Peyer's patch (tissue), 4 donors: ENCODE data around the gene AGBL5. TPM values are rescaled to one million over a fixed set of nuclear protein-coding genes. Genes with fewer than 3 reads are reported as not detected.

Experiments
- DNase-seq, 3 donors: peaks; one replicate each; pipeline ENCODE4 v3.0.0-alpha.2; 2017 to 2019
- H3K27ac ChIP-seq, 4 donors: fragments of 200-600 bp; sonication (generic); one replicate each; pipeline ENCODE4 v1.5.1; 2016 to 2019
- H3K27me3 ChIP-seq, 2 donors: fragments of 200-600 bp; sonication (generic); one replicate each; pipeline ENCODE4 v1.5.1; 2019
- H3K36me3 ChIP-seq, 3 donors: fragments of 200-600 bp; sonication (generic); one replicate each; pipeline ENCODE4 v1.5.1; 2016 to 2019
- H3K4me1 ChIP-seq, 4 donors: fragments of 200-600 bp; sonication (generic); one replicate each; pipeline ENCODE4 v1.5.1; 2016 to 2019
- H3K4me3 ChIP-seq, 4 donors: fragments of 200-600 bp; sonication (generic); 1 replicate in 3 of 4; 2 replicates in 1 of 4; pipeline ENCODE4 v1.5.1; 2016 to 2019; ENCODE audit warnings: mild to moderate bottlenecking in 1 of 4
- H3K9me3 ChIP-seq, 4 donors: fragments of 200-600 bp; sonication (generic); one replicate each; pipeline ENCODE4 v1.5.1; 2016 to 2019; ENCODE audit warnings: mild to moderate bottlenecking in 1 of 4
- POLR2A ChIP-seq, 2 donors: fragments of 450-650 bp; IDR thresholded peaks; one replicate each; pipeline ENCODE4 v1.5.1; 2017; ENCODE audit warnings: antibody characterized with exemption in 2 of 2, mild to moderate bottlenecking in 2 of 2, moderate library complexity in 2 of 2
- total RNA-seq, 4 donors: library from RNA; depleted of rRNA; stranded (reverse); fragments of >200 nt; gene quantifications; one replicate each; pipeline ENCODE4 v1.1.0, GENCODE V29; 2016
- TF ChIP-seq, protein P1 (sequence below), 6 experiments: fragments of 450-650 bp in 4 of 6; fragments of 200-600 bp in 2 of 6; sonication (generic) in 1 of 6; IDR thresholded peaks; one replicate each; pipeline ENCODE4 v1.5.1; 2017 to 2019; ENCODE audit warnings: antibody characterized with exemption in 6 of 6, mild to moderate bottlenecking in 3 of 6, moderate library complexity in 1 of 6

The AGBL5 gene
- total RNA-seq, 4 donors from 2014 or later = 7.5 to 18.2 (median 12.3) TPM

DNA sequence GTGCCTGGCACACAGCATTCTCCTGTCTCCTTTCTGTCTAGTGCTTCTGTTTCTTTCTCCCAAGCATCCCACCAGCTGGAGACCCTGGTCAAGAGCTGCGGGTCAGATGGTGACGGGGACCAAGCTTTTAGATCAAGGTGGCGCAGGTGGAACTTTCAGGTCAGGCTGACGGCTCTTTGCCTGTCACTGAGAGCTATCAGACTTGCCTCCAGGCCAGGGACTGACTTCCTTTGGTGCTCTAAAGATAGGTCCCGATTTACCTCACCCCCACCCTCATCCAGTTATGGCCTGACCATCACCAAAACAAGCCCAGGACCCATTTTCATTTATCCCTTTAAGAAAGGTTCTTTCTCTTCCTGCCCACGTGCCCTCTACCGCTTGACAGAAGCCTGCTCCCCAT lies 25.8 kb downstream of the AGBL5 start:
- Histone ChIP-seq H3K9me3 (no peaks in the 10 kb centered on the region), H3K27me3 (no peaks in the 10 kb centered on the region), H3K27ac (peak overlapping the region in 3 of 4 donors; percentile 10 to 90 (median 31)), H3K4me1 (peaks cover 3 to 54% (median 13%) of the 10 kb centered on the region in 4 donors), H3K4me3 (no peak overlapping the region), H3K36me3 (no peaks in the 10 kb centered on the region)
- TF ChIP-seq POLR2A (IDR thresholded peaks at IDR 0.05) = no peak
- TF ChIP-seq, protein P1, sequence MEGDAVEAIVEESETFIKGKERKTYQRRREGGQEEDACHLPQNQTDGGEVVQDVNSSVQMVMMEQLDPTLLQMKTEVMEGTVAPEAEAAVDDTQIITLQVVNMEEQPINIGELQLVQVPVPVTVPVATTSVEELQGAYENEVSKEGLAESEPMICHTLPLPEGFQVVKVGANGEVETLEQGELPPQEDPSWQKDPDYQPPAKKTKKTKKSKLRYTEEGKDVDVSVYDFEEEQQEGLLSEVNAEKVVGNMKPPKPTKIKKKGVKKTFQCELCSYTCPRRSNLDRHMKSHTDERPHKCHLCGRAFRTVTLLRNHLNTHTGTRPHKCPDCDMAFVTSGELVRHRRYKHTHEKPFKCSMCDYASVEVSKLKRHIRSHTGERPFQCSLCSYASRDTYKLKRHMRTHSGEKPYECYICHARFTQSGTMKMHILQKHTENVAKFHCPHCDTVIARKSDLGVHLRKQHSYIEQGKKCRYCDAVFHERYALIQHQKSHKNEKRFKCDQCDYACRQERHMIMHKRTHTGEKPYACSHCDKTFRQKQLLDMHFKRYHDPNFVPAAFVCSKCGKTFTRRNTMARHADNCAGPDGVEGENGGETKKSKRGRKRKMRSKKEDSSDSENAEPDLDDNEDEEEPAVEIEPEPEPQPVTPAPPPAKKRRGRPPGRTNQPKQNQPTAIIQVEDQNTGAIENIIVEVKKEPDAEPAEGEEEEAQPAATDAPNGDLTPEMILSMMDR (IDR thresholded peaks at IDR 0.05) = no peak
- no peak for DNase-seq

DNA sequence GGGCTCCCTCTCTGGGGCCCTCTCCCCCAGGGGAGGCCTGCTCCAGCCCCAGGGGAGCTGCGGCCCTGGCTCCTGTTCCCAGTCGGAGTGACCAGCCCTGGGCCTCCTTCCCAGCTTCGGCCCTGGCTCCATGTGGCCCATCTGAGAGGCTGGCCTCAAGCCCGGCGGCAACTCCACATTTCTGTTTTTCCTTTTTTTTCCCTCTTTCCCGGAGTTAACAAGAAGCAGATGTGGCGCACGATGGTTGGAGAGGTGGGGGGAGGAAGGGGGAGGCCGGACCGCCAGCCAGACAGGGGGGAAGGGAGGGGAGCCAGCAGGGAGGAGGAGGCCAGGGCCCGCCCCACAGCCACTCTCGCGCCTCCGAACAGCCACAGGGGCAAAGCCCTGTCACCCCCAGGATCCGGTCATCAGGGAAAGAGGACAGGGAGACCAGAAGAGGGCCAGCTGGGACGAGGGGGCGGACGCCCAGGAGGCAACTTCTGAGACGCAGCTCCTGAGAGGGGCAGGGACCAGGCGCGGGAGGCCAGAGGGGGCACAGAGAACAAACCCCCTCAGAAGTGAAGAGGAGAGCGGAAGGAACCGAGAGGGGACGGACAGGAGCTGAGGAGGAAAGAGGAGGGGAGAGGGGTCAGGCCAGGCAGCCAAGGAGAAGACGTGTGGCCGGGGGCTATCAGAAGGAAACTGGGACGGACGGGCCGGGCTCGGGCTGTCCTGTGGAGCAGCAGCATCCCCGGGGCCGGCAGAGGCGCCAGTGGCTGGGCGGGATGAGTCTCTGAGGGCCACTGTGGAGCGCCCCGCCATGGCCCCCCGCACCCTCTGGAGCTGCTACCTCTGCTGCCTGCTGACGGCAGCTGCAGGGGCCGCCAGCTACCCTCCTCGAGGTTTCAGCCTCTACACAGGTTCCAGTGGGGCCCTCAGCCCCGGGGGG lies 27.1 kb downstream of the AGBL5 start, which contains the start of gene EMILIN1:
Gene EMILIN1 (plus strand): TSS at position 349 of the 928 bp plus-strand sequence. CDS start 451 bp downstream, at position 800.
- Histone ChIP-seq H3K27me3 (no peaks in the 10 kb centered on the region), H3K27ac (peak within 1 kb of the TSS; percentile 72 to 90 (median 86)), H3K36me3 (no peaks in the 10 kb centered on the region), H3K4me3 (peak within 1 kb of the TSS; percentile 28 to 55 (median 42)), H3K4me1 (peaks cover 3 to 64% (median 13%) of the 10 kb centered on the region in 4 donors), H3K9me3 (no peaks in the 10 kb centered on the region)
- peak in 1 of 3 donors; percentile 75 for DNase-seq
- TF ChIP-seq POLR2A (IDR thresholded peaks at IDR 0.05) = no peak
- TF ChIP-seq, protein P1 (IDR thresholded peaks at IDR 0.05) = no peak

DNA sequence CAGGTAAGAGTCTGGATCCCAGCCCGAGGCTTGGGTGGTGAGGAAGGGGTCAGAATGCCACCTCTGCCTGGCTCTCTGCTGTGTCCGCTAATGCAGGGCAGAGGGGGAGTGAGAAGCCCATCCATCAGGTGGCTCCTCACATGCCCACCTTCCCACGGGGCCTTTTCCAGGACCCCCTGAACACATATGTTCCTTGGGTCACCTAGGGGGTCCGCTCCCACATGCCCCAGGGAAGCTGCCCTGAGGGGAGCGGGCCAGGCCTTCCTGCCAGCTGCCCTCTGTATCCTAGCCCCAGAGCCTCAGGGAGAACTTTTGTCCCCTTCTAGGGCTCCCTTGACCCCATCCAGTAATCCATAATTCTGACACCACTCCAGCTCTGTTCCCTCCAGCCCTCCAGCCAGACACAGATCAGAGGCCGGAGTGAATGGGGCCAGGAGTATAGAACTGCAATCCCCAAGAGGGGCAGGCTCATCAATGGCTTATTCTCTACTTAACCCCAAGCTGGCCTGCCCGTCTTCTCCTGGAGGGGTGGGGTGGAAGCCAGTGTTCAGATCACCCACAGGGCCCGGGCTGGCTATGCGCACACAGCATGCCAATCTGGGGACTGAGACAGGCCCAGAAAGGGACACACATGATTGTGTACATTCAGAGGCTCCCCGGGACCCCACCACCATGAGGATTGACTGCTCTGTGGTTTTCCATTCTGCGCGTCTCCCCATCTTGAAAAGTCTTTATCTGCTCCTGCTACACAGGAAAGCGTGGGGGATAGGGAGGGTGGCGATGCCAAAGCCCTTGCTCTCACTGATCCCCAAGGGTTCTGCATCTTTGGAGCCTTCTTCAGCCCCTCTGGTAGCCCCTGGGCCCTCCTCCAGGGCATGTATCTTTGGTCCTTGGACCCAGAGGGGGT lies 28.0 kb downstream of the AGBL5 start:
- Histone ChIP-seq H3K36me3 (no peaks in the 10 kb centered on the region), H3K27ac (peak overlapping the region; percentile 72 to 90 (median 86)), H3K27me3 (no peaks in the 10 kb centered on the region), H3K4me1 (peaks cover 3 to 62% (median 13%) of the 10 kb centered on the region in 4 donors), H3K9me3 (no peaks in the 10 kb centered on the region), H3K4me3 (peak overlapping the region; percentile 28 to 55 (median 42))
- TF ChIP-seq, protein P1 (IDR thresholded peaks at IDR 0.05) = no peak
- TF ChIP-seq POLR2A (IDR thresholded peaks at IDR 0.05) = no peak
- DNase-seq = no peak

DNA sequence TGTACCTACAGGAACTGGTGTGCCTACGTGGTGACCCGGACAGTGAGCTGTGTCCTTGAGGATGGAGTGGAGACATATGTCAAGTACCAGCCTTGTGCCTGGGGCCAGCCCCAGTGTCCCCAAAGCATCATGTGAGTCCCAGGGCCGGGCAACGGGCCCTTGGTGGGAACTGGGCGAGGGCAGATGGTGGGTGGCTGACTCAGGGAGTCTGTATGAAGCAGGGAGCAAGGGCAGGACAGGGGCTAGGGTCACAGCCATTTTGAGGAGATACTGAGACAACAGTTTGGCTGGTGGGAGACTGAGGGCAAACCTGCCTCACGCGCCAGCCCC lies 28.6 kb downstream of the AGBL5 start:
- Histone ChIP-seq H3K4me3 (peak overlapping the region; percentile 28 to 55 (median 42)), H3K9me3 (no peaks in the 10 kb centered on the region), H3K27ac (peak overlapping the region in 3 of 4 donors; percentile 82 to 90 (median 90)), H3K36me3 (no peaks in the 10 kb centered on the region), H3K4me1 (peaks cover 3 to 62% (median 12%) of the 10 kb centered on the region in 4 donors), H3K27me3 (no peaks in the 10 kb centered on the region)
- no peak for DNase-seq
- no peak for TF ChIP-seq POLR2A (IDR thresholded peaks at IDR 0.05)
- TF ChIP-seq, protein P1 (IDR thresholded peaks at IDR 0.05) = no peak

DNA sequence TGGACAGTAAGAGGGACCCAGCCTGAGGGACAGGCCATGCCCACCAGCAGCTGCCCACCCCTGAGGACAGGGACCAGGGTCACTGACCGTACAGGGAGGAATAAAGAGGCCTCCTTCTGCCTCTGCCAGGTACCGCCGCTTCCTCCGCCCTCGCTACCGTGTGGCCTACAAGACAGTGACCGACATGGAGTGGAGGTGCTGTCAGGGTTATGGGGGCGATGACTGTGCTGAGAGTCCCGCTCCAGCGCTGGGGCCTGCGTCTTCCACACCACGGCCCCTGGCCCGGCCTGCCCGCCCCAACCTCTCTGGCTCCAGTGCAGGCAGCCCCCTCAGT lies 29.1 kb downstream of the AGBL5 start:
- peaks cover 3 to 62% (median 12%) of the 10 kb centered on the region in 4 donors for H3K4me1 ChIP-seq
- no peaks in the 10 kb centered on the region for H3K36me3 ChIP-seq
- H3K27me3 ChIP-seq = no peaks in the 10 kb centered on the region
- peak overlapping the region in 3 of 4 donors; percentile 82 to 90 (median 90) for H3K27ac ChIP-seq
- H3K4me3 ChIP-seq = peak overlapping the region in 3 of 4 donors; percentile 6 to 55 (median 16)
- TF ChIP-seq POLR2A (IDR thresholded peaks at IDR 0.05) = no peak
- TF ChIP-seq, protein P1 (IDR thresholded peaks at IDR 0.05) = no peak
- no peaks in the 10 kb centered on the region for H3K9me3 ChIP-seq
- no peak for DNase-seq
